Mucosa of rectum (tissue), 2 donors: ENCODE data around the gene SORCS2.

Source experiments
- H3K27ac ChIP-seq, 2 donors: one replicate each; pipeline ENCODE4 v1.7.0; 2013; ENCODE audit warnings: inconsistent platforms in 2 of 2, low read depth in 2 of 2, low read length in 2 of 2
- H3K27me3 ChIP-seq, 2 donors: one replicate each; pipeline ENCODE4 v1.7.0; 2013; ENCODE audit warnings: low read length in 2 of 2; ENCODE audit not compliant: control insufficient read depth in 2 of 2, insufficient read depth in 2 of 2
- H3K36me3 ChIP-seq, 2 donors: one replicate each; pipeline ENCODE4 v1.7.0; 2013; ENCODE audit warnings: low read length in 2 of 2; ENCODE audit not compliant: control insufficient read depth in 2 of 2, insufficient read depth in 2 of 2
- H3K4me1 ChIP-seq, 2 donors: one replicate each; pipeline ENCODE4 v1.7.0; 2013; ENCODE audit warnings: low read length in 2 of 2, mild to moderate bottlenecking in 1 of 2; ENCODE audit not compliant: control insufficient read depth in 2 of 2, insufficient read depth in 2 of 2
- H3K4me3 ChIP-seq, 2 donors: one replicate each; pipeline ENCODE4 v1.7.0; 2013; ENCODE audit warnings: low read length in 2 of 2
- H3K9ac ChIP-seq, 2 donors: one replicate each; pipeline ENCODE4 v1.7.0; 2013; ENCODE audit warnings: low read length in 2 of 2, low read depth in 1 of 2, mild to moderate bottlenecking in 1 of 2
- H3K9me3 ChIP-seq, 2 donors: one replicate each; pipeline ENCODE4 v1.7.0; 2013; ENCODE audit warnings: low read length in 2 of 2; ENCODE audit not compliant: control insufficient read depth in 2 of 2
- donor health status: healthy.
- donor health status: Normal muscosa, but diverticular disease.

The SORCS2 gene

DNA sequence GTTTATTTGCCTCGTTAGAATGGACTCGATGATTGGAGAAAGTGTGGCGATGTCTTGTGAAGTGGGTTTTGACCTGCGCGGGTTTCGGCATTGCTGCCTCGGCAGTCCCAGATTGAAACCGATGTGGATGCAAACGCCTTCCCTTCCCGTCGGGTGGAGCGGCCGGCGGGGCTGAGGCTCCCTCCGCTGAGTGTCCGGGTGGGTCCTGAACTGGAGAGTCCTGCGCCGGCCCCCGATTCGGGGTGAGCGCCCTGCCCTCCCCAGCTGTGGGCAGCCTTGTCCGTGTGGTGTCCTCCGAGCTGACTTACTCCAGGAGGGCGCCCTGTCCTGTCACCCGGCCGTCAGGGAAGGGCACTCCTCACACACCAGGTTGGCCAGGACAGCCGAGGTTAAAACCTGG lies 317.7 kb downstream of the SORCS2 start:
- no peak overlapping the region for H3K9ac ChIP-seq
- no peak overlapping the region for H3K4me3 ChIP-seq
- no peaks in the 10 kb centered on the region for H3K27me3 ChIP-seq
- no peaks in the 10 kb centered on the region for H3K9me3 ChIP-seq
- H3K36me3 ChIP-seq, result no peaks in the 10 kb centered on the region
- no peak overlapping the region for H3K27ac ChIP-seq
- H3K4me1 ChIP-seq, result no peaks in the 10 kb centered on the region

DNA sequence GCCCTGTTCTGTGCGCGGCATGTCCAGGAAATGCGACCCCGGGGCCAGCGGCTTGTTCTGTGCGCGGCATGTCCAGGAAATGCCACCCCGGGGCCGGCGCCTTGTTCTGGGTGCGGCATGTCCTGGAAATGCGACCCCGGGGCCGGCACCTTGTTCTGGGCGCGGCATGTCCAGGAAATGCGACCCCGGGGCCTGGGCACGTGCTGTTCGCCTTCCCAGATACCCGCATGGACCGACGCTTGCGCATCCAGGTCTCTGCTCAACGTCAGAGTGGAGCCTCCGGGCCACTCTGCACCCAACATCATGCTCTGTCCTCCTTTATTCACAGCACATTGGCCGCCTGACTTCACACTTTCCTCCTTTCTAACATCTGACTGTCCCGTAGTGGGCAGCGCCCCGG lies 318.2 kb downstream of the SORCS2 start:
- no peak overlapping the region for H3K9ac ChIP-seq
- no peaks in the 10 kb centered on the region for H3K27me3 ChIP-seq
- H3K9me3 ChIP-seq, result no peaks in the 10 kb centered on the region
- no peak overlapping the region for H3K27ac ChIP-seq
- no peak overlapping the region for H3K4me3 ChIP-seq
- H3K36me3 ChIP-seq, result no peaks in the 10 kb centered on the region
- no peaks in the 10 kb centered on the region for H3K4me1 ChIP-seq

DNA sequence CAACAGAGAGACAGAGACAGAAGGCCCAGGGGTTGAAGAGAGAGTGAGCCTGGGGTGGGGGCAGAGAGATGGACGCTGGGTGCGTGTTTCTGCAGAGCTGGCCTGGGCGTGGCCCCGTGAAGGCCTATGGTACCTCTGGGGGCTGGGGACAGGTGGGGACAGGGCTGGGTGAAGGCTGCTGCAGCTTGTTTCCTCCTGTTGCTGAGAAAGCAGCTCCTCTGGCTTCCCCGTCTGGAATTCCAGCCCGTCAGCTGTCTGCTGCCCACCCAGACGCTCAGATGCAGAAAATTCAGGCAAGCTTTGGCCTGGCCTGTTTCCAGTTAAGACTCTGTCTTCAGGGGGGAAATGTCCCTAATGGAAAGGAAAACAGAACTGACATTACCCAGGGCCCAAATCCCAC lies 319.2 kb downstream of the SORCS2 start:
- H3K4me3 ChIP-seq, result no peak overlapping the region

DNA sequence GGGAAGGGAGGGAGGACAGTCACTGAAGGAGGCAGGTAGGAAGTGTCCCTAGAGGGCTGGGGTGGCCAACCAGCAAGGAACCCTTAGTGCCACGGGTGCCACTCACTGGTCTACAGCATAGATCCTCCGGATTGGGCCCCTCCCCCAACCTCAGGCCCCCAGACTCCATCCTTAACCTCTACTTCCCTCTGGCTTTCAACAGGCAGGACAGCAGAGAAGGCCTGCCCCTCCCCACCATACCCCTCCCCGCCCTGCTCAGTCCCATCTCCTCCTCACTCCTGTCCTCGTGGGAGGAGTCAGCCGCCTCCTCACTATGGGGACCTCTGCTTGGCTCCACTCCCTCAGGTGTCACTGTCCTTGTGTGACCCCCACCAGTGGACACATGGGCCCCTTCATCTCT lies 320.1 kb downstream of the SORCS2 start:
- Histone ChIP-seq H3K36me3 (no peaks in the 10 kb centered on the region), H3K9ac (no peak overlapping the region), H3K4me1 (no peaks in the 10 kb centered on the region), H3K27ac (no peak overlapping the region), H3K27me3 (no peaks in the 10 kb centered on the region), H3K9me3 (no peaks in the 10 kb centered on the region), H3K4me3 (no peak overlapping the region)

More for the DNA sequence above, 319.2 kb downstream of the SORCS2 start:
- Histone ChIP-seq H3K4me1 (no peaks in the 10 kb centered on the region), H3K27ac (no peak overlapping the region), H3K27me3 (no peaks in the 10 kb centered on the region), H3K9ac (no peak overlapping the region), H3K36me3 (no peaks in the 10 kb centered on the region), H3K9me3 (no peaks in the 10 kb centered on the region)

DNA sequence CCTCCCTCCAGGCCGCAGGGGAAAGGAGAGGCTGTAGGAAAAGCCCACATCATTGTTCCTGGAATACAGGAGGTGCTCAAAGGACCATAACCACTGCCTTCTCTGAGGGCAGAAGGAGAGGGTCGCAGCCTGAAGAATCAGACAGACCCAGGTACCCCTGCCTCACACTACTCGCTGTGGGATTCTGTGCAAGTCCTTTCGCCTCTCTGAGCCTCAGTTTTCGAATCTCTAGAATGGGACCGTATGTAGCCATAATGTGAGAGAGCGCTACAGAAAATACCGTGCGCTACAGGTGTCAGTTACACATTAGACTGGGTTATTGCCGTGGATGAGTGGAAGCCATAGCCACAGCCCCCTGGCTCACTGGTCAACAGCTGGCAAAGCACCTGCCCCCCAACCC lies 320.6 kb downstream of the SORCS2 start:
- Histone ChIP-seq H3K4me3 (no peak overlapping the region), H3K27me3 (no peaks in the 10 kb centered on the region), H3K4me1 (no peaks in the 10 kb centered on the region), H3K27ac (no peak overlapping the region), H3K9me3 (no peaks in the 10 kb centered on the region), H3K9ac (no peak overlapping the region), H3K36me3 (no peaks in the 10 kb centered on the region)

DNA sequence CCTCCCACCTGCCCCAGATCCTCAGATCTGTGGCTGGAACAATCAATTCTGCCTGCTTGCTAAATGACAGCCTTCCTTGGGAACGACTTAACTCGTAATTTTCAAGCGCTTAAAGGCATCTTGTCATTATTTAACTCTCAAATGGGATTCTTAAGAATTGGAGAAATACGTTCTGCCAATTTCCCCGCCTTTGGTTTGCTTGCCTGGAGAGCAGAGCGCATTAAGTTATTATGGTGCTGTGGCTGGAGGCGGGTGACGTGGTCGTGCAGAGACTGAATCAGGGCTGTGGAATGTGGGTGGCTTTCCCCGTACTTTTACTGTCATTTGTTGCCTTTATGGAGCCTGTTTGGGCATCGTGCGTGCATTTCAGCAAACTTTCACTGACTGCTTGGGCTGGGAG lies 321.3 kb downstream of the SORCS2 start:
- Histone ChIP-seq H3K9ac (no peak overlapping the region), H3K4me1 (no peaks in the 10 kb centered on the region), H3K27me3 (no peaks in the 10 kb centered on the region), H3K9me3 (no peaks in the 10 kb centered on the region), H3K36me3 (no peaks in the 10 kb centered on the region), H3K27ac (no peak overlapping the region), H3K4me3 (no peak overlapping the region)

DNA sequence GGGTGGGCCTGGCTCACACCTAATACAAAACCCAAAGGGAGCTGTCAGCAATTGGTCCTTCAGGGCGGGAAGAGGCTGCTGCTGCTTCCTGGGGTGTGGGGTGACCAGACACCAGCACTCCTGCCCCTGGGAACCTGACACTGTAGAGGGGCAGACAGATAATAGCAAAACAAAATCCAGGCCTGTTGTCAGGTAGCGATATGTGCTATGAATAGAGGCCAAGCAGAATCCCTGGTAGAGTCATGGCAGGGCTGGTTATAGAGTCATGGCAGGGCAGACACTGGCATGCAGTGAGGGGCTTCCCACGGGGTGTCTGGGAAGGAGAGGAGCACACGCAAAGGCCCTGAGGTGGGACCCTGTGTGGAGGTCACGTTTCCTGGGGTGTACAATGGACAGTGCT lies 321.9 kb downstream of the SORCS2 start:
- no peaks in the 10 kb centered on the region for H3K9me3 ChIP-seq
- no peaks in the 10 kb centered on the region for H3K36me3 ChIP-seq
- no peak overlapping the region for H3K4me3 ChIP-seq
- no peak overlapping the region for H3K27ac ChIP-seq
- no peaks in the 10 kb centered on the region for H3K4me1 ChIP-seq
- no peak overlapping the region for H3K9ac ChIP-seq
- no peaks in the 10 kb centered on the region for H3K27me3 ChIP-seq

DNA sequence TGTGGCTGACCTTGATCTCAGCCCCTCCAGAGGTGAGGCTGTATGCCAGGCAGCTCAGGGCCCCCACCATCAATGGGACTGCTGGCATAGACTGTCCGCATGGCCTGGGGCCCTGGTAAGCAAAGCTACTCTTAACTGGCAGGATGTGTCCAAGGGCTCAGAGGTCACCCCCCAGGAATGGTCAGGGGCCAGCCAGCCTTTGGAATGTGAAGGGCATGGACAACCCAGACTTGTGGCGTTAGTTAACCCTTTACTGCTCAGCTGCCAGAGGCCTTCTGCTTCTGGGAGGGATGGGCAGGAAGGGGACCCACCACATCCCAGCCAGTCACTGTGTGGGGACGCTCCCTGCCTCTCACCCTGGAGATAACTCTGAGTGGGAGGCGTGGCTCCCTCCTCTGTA lies 322.5 kb downstream of the SORCS2 start:
- H3K4me3 ChIP-seq, result no peak overlapping the region
- no peaks in the 10 kb centered on the region for H3K4me1 ChIP-seq
- H3K9me3 ChIP-seq, result no peaks in the 10 kb centered on the region
- H3K27ac ChIP-seq, result no peak overlapping the region
- H3K36me3 ChIP-seq, result no peaks in the 10 kb centered on the region
- H3K27me3 ChIP-seq, result no peaks in the 10 kb centered on the region
- H3K9ac ChIP-seq, result no peak overlapping the region

DNA sequence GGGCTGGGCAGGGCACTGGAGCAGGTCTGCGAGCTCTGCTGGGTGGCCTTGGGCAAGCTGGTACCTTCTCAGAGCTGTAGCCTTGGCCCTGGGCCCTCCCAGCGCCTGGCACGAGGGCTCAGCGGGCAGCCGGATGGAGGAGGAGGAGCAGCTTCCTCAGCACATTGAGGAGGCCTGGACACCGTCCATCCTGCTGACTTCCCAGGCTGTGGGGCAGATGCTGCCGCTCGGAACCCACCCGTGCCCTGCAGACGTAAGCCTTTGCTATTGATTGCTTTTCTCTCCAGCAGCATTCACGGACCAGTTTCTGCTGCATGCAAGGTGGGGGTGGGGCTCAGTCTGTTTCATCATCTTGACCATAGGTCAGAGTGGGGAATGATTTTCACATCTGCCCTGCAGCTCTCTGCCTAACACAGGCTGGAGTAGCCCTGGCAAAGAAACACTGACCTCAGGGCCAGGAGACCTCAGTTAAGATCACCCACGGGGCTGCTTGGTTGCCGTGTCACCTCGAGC lies 323.1 kb downstream of the SORCS2 start:
- Histone ChIP-seq H3K27me3 (no peaks in the 10 kb centered on the region), H3K4me3 (no peak overlapping the region), H3K9me3 (no peaks in the 10 kb centered on the region), H3K9ac (no peak overlapping the region), H3K36me3 (no peaks in the 10 kb centered on the region), H3K4me1 (no peaks in the 10 kb centered on the region), H3K27ac (no peak overlapping the region)

DNA sequence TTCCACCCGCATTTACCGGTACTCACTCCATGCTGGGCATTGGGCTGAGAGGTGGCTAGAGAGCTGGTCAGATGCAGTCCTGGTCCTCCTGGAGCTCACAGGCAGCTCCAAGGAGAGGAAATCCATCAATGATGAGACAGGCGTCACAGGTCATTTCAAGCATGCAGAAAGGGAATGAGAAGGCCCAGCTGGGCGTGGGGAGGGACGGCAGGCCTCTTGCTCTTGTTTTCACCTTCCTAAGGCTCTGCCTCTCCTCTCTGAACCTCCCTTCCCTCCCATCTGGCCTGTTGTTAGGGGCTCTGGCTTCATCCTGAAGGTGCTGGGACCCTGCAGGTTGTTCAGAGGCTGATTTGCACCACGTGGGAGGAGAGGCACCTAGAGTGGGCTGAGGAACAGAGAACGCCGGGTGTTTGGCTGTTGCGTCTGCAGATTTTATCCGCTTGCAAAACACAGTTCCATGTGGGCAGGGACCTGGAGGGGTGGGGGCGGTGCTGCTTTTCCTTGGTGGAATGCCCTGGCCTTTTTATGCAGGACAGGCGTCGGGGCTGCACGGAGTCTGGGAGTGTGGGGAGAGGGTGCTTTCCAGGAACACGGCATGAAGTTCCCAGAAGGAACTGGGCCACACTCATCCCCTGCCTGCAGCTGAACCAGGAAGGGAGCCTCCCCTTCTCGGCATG lies 323.9 kb downstream of the SORCS2 start:
- Histone ChIP-seq H3K36me3 (no peaks in the 10 kb centered on the region), H3K27ac (no peak overlapping the region), H3K27me3 (no peaks in the 10 kb centered on the region), H3K4me3 (no peak overlapping the region), H3K9ac (no peak overlapping the region), H3K9me3 (no peaks in the 10 kb centered on the region), H3K4me1 (no peaks in the 10 kb centered on the region)

DNA sequence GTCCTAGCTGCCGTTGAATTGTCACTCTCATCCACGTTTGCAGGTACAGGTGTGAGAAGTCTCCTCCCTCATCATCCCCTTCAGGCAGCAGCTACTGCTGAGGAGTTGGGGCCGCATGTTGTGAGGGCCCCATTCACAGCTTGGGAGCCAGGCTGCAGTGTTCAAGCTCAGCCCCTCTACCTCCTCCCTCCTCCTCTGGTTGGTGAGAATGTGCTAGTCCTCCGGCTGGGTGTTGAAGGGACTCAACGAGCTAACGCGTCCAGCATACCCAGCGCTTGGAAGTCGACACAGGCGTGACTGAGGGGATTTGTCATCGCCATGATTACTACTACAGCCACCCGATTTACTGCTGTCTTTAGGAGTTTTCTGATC lies 324.4 kb downstream of the SORCS2 start:
- no peaks in the 10 kb centered on the region for H3K9me3 ChIP-seq
- no peaks in the 10 kb centered on the region for H3K4me1 ChIP-seq
- H3K27ac ChIP-seq, result no peak overlapping the region
- no peak overlapping the region for H3K4me3 ChIP-seq
- H3K27me3 ChIP-seq, result no peaks in the 10 kb centered on the region
- H3K9ac ChIP-seq, result no peak overlapping the region
- H3K36me3 ChIP-seq, result no peaks in the 10 kb centered on the region
